T-helper 1 cell (primary cell): ENCODE measurements around the gene KDM7A.

ENCODE experiments used
- DNase-seq, 5 donors: peaks; one replicate each; pipeline ENCODE4 v3.0.0-alpha.2; 2012 to 2020

The KDM7A gene

DNA sequence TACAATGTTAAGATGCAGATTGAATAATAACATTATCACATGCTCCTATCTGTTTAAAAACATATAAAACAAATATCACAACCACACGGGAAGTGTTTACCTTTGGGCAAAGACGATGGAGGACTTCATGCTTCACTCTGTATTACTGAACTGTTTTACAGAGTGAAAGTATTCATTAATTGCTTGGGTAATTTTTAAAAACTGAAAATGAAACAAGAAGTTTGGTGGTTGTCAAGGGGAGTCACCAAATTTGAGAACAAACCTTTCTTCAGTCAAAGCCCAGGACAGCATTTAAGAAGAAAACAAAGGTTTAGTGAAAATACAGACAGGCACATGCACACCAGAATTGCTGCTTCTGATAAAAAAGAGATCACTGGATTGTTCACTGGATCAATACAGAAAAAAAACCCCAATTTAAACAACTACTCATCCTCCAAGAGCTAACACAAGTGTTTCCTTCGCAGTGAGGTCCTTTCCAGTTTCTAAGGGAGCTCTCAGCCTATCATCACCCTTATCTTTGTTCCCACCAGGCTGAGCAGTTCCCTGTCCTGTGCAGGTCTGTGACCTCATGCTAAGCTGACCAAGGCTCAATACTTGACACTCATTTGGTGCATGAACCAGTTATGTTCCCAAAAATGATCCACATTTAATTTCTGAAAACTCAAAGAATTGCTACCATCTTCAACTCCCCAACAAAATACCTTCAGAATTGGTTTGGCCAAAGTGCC lies 122.8 kb downstream of the KDM7A start:
- DNase-seq: no peak

- DNase-seq: no peak
Measured at GRCh38 chr7:140051820-140052219, 125.0 kb downstream of the KDM7A start.

- DNase-seq: no peak
Measured at GRCh38 chr7:140050100-140050499, 126.7 kb downstream of the KDM7A start.

DNA sequence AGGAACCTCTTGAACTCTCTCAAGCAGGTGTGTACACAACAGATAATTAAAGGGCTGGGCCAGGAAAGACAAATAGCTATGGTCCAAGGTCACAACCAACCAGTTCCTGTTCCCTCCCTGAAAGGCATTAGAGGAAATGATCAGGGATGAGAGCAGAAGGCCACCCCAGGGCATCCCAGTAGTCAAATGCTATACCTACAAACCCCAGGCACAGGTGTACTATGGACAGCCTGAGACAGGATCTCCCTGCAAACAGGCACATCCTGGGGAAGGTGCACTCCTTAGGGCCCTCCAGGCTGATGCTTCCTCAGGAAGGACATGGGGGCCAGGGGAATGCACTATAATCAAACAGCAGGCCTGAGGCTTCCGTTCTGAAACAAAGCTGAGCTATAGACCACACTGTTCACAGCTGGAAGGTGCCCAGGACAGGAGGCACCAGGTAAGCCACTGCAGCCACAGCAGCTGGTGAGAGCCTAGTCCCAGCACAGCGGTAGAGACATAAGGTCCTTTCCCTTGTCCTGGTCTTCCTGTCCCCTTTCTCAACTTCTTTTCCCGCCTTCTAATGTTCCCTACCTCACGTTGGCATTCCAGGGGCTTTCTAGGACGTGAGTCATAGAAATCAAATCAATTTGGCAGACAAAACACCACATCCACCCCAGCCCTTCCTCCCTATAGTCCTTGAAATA lies 127.3 kb downstream of the KDM7A start:
- no peak for DNase-seq

DNA sequence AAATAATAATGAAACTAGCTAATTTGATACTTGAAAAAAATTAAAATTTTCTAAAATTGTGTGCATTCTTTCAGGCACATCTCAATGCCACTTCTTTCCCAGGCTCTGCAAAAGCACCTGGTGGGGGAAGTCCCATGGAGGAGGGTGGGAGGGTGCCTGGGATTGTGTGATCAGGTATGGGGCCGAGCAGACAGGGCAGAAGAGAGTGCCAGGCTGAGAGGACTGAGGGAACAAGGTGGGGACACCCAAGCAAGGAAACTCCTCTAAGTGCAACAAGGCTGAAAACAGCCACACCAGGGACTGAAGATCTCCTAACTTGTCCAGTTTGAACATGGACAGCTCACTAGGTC lies 127.8 kb downstream of the KDM7A start:
- DNase-seq: no peak

GRCh38 chr7:140048138-140048537 lies 128.6 kb downstream of the KDM7A start:
- no peak for DNase-seq

- no peak for DNase-seq
Measured at GRCh38 chr7:140047197-140047596, 129.6 kb downstream of the KDM7A start.

- no peak for DNase-seq
Measured at GRCh38 chr7:140045697-140046096, 131.1 kb downstream of the KDM7A start.

DNA sequence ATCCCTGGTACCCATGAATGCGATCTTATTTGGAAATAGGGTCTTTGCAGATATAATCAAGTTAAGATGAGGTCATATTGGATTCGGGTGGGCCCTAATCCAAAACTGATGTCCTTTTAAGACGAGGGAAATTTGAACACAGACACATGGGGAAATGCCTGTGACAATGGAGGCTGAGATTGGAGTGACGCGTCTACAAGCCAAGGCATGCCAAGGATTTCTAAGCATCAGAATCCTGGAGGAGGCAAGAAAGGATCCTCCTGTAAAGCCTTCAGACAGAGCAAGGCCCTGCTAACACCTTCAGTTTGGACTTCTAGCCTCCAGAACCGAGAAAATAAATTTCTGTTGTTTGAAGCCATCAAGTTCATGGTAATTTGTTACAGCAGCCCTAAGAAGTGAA lies 132.5 kb downstream of the KDM7A start:
- no peak for DNase-seq

GRCh38 chr7:140042386-140042670 lies 134.5 kb downstream of the KDM7A start:
- no peak for DNase-seq

DNA sequence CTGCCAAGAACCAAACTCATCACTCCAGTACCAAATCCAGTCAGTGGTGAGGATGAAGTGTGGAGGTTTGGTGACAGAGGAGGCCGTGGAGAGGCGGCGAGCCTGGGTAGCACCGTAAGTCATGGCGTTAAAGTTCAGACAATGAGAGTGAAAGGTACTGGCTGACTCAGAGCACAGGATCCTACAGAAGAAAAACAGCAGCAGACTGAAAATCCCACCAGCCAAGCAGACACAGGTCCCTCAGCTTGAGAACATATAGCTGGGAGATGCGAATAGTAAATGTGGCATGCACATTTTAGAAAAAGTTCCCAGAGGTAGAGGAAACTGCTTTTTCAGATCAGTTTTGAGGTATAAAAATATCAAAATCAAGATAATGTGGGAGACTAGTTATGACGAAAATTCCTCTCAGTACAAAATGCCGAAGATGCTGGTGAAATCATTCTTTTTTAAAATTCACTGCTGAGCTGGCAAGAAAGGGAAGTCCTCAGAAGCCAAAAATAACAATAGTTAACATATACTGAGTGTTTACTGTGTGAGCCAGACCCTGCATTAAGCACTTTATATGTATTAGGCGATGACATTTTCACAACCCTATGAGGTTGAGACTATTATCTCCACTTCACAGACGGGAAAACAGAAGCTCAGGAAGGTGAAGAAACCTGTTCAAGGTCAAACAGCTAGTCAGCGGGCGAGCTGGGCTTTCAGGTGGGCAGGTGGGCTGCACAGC lies 135.0 kb downstream of the KDM7A start:
- DNase-seq: no peak

DNA sequence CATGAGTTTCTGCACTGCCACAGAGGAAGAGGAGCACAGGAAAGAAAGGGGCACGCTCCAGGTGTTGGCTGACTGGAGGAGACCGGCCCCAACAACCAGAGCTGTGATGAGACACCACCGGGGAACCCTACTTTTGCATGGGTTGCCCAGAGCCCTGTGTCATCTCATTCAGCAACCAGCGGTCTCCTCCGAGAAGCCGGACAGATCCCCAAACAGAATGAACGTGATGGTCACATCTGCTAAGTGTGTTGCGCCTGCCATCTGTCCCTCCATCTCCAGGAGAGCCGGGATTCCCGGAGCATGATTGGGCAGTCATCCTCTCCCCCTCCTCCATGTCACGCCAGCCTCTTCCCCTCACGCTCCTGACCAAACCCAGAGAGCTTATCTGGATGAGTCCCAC lies 136.9 kb downstream of the KDM7A start:
- DNase-seq: no peak

DNA sequence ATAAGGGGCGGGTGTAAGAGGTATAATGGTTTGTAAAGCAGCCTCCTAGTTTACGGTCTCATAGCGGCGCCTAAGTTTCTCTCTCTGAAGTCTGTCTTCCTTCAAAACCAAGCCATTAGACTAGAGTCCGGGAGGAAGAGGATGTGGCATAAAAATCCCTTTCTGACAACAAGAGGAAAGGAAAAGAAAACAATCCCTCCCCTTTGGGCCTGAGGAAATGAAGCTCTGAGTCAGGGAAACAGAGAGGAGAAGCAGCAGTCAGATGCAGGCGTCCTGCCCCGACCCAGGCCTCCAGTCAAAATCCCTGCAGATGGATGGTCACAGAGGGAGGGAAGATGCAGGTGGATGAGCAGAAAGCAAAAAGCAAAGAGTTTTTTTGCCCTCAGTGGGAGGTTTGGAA lies 137.7 kb downstream of the KDM7A start:
- DNase-seq: no peak

DNA sequence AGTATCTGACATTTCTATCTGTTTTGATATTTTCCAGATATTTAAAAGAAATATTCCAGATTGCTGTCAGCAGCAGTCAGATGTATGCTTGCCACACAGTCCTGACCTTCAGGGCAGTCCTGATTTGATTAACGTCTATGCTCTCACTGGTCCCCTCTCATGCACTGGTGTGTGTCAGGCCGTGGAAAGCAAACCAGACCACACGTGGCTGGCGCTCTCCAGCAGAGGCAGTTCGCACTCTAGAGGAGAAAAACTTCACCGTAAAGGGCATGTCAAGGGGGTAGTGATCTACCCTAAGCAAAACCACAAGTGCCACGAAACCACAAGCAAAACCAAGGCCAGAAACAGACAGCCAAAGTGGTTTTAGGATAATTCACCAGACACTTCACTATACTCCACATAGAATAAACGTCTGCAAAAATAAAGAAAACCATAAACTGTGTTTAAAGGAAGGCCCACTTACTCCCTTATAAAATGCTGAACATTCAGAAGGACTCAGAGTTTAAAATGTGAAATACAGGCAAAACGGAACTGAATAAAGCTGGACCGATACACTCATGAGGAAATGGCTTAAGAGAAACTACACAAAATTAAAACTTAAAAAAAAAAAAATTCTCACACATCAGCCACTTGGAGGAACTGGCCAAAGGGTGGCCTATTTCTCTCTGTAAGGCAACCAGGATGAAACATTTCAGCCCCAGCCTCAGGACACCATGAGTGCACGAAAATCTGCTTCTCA lies 140.4 kb downstream of the KDM7A start:
- DNase-seq: no peak

- DNase-seq: no peak
Measured at GRCh38 chr7:140035400-140036223, 141.2 kb downstream of the KDM7A start.
